Liver (tissue), 3 donors: Measurements from ENCODE around the gene LINC01488.
A peak's percentile ranks its signal among the peaks of the same experiment; 100 is the strongest.

ENCODE experiments used
- GABPA ChIP-seq, 2 donors: IDR thresholded peaks in 1 of 2; conservative IDR thresholded peaks in 1 of 2; 2 replicates each; pipeline ENCODE4 v1.6.1; 2016; ENCODE audit warnings: antibody characterized with exemption in 2 of 2, mild to moderate bottlenecking in 1 of 2, moderate library complexity in 1 of 2
- RAD21 ChIP-seq, 2 donors: IDR thresholded peaks; 2 replicates each; pipeline ENCODE4 v1.6.1; 2016; ENCODE audit warnings: antibody characterized with exemption in 2 of 2, mild to moderate bottlenecking in 2 of 2
- TF ChIP-seq, protein P1 (sequence below): fragments of 150-350 bp; IDR thresholded peaks from 2 replicates; pipeline ENCODE4 v1.5.1; 2017; ENCODE audit warnings: improper control_type of control experiment, low read depth, low read length; ENCODE audit not compliant: missing input control
- TF ChIP-seq, protein P2 (sequence below): IDR thresholded peaks from 2 replicates; pipeline ENCODE4 v1.6.1; 2016; ENCODE audit warnings: antibody characterized with exemption
- TF ChIP-seq, protein P3 (sequence below): IDR thresholded peaks from 2 replicates; pipeline ENCODE4 v1.6.1; 2016; ENCODE audit warnings: antibody characterized with exemption, mild to moderate bottlenecking
- donor health status: healthy.
- donor health status: healthy.

DNA sequence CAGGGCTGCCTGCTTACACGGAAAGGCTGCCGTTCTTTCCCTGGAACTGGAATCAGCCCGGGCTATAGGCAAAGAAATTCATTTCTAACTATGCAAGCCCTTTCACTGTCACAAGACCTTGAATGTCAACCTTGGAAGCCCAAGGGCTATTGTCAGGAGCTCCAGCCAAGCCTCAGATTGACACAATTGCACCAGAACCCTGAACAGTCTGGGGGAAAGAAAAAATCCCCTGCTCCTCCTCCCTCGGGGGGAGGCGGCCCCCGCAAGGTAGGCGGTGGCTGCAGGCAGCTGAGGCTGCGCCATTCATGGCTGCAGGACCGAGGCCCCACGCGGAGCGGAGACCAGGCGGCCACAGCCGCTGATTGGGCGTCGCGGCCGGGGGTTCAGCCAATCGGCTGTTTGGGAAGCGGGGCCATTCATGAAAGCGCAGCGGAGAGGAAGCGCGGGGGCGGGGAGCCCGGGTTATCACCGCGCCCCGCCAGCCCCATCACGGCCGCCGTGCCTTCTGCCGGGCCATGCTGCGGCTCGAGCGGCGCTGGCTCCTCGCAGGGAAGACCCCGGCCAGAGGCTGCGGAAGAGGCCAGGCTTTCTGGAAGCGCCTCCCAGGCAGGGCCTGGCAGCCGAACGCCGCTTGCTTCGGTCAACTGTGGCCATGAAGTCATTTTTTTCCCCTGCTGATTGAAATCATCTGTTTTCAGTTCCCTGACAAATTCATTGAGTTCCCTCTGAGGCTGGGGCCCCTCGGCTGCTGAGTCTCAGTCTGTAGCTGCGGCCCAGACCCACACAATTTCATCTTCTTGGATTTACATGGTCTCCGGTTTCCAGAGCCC lies 38.1 kb upstream of the LINC01488 start:
- TF ChIP-seq, protein P1, sequence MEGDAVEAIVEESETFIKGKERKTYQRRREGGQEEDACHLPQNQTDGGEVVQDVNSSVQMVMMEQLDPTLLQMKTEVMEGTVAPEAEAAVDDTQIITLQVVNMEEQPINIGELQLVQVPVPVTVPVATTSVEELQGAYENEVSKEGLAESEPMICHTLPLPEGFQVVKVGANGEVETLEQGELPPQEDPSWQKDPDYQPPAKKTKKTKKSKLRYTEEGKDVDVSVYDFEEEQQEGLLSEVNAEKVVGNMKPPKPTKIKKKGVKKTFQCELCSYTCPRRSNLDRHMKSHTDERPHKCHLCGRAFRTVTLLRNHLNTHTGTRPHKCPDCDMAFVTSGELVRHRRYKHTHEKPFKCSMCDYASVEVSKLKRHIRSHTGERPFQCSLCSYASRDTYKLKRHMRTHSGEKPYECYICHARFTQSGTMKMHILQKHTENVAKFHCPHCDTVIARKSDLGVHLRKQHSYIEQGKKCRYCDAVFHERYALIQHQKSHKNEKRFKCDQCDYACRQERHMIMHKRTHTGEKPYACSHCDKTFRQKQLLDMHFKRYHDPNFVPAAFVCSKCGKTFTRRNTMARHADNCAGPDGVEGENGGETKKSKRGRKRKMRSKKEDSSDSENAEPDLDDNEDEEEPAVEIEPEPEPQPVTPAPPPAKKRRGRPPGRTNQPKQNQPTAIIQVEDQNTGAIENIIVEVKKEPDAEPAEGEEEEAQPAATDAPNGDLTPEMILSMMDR: no peak
- TF ChIP-seq, protein P2, sequence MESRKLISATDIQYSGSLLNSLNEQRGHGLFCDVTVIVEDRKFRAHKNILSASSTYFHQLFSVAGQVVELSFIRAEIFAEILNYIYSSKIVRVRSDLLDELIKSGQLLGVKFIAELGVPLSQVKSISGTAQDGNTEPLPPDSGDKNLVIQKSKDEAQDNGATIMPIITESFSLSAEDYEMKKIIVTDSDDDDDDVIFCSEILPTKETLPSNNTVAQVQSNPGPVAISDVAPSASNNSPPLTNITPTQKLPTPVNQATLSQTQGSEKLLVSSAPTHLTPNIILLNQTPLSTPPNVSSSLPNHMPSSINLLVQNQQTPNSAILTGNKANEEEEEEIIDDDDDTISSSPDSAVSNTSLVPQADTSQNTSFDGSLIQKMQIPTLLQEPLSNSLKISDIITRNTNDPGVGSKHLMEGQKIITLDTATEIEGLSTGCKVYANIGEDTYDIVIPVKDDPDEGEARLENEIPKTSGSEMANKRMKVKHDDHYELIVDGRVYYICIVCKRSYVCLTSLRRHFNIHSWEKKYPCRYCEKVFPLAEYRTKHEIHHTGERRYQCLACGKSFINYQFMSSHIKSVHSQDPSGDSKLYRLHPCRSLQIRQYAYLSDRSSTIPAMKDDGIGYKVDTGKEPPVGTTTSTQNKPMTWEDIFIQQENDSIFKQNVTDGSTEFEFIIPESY: no peak
- TF ChIP-seq GABPA (IDR thresholded peaks at IDR 0.05 in 1 of 2, conservative IDR thresholded peaks at IDR 0.05 in 1 of 2) (no peak), RAD21 (IDR thresholded peaks at IDR 0.05) (peak in 1 of 2 donors; percentile 45)
- TF ChIP-seq, protein P3, sequence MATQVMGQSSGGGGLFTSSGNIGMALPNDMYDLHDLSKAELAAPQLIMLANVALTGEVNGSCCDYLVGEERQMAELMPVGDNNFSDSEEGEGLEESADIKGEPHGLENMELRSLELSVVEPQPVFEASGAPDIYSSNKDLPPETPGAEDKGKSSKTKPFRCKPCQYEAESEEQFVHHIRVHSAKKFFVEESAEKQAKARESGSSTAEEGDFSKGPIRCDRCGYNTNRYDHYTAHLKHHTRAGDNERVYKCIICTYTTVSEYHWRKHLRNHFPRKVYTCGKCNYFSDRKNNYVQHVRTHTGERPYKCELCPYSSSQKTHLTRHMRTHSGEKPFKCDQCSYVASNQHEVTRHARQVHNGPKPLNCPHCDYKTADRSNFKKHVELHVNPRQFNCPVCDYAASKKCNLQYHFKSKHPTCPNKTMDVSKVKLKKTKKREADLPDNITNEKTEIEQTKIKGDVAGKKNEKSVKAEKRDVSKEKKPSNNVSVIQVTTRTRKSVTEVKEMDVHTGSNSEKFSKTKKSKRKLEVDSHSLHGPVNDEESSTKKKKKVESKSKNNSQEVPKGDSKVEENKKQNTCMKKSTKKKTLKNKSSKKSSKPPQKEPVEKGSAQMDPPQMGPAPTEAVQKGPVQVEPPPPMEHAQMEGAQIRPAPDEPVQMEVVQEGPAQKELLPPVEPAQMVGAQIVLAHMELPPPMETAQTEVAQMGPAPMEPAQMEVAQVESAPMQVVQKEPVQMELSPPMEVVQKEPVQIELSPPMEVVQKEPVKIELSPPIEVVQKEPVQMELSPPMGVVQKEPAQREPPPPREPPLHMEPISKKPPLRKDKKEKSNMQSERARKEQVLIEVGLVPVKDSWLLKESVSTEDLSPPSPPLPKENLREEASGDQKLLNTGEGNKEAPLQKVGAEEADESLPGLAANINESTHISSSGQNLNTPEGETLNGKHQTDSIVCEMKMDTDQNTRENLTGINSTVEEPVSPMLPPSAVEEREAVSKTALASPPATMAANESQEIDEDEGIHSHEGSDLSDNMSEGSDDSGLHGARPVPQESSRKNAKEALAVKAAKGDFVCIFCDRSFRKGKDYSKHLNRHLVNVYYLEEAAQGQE: no peak
